ENCODE results near the gene EPHA2. TPM values are rescaled to one million over a fixed set of nuclear protein-coding genes. Genes with fewer than 3 reads are reported as not detected.

The EPHA2 gene
- total and polyA plus RNA-seq, 11 donors = 5.6 to 34.7 (median 14.6) TPM

- H3K27me3 ChIP-seq = no peaks in the 10 kb centered on the region
- intact Hi-C loops (cut with DNase I) = loop anchor here in 3 of 10 donors (5.0 to 10.0 kb wide), 3 partner anchors 38 to 161 kb away; partner anchors contain the start of gene SZRD1 (in 1 of the 3)
- no peak overlapping the region for H3K27ac ChIP-seq
- H3K4me1 ChIP-seq = peaks cover 0 to 23% (median 13%) of the 10 kb centered on the region in 12 donors
- no peak overlapping the region for H3K4me3 ChIP-seq
- TF ChIP-seq CTCF (IDR thresholded peaks at IDR 0.05) (no peak), POLR2A (IDR thresholded peaks at IDR 0.05) (no peak)
- WGBS, 4 donors = 79 to 93% (median 92%) methylated on average over 2 of the region's 2 CpGs
- no peaks in the 10 kb centered on the region for H3K9me3 ChIP-seq
- H3K36me3 ChIP-seq = peaks cover 0 to 7% (median 0%) of the 10 kb centered on the region in 9 donors
- ATAC-seq = no peak
- DNase-seq = no peak
These were observed 48.3 kb upstream of the EPHA2 start for GRCh38 chr1:16204216-16204615.

DNA sequence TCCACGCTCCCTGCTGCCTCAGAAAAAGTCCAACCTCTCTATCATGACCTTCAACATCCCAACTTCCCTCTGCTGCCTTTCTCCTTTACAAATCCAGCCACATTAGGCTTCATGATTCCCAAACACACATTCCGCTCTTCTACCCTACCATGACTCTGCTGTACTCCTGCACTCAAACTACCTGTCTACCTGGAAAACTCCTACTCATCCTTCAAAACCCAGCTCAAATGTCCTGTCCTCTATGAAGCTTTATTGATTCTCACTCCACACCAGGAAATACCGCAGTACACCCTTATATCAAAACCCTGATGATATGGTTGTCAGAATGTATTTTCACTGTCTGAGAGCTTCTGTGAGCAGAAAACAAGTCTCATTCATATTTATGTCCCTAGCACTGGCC lies 47.7 kb upstream of the EPHA2 start:
- ATAC-seq = no peak
- Histone ChIP-seq H3K4me3 (no peak overlapping the region), H3K4me1 (peaks cover 0 to 23% (median 13%) of the 10 kb centered on the region in 12 donors), H3K9me3 (no peaks in the 10 kb centered on the region), H3K27me3 (no peaks in the 10 kb centered on the region), H3K36me3 (peaks cover 0 to 7% (median 0%) of the 10 kb centered on the region in 9 donors), H3K27ac (no peak overlapping the region)
- intact Hi-C loops (cut with DNase I) = loop anchor here in 3 of 10 donors (5.0 to 10.0 kb wide), 3 partner anchors 39 to 161 kb away; partner anchors contain the start of gene SZRD1 (in 1 of the 3)
- WGBS, 4 donors = 33 to 67% (median 48%) methylated on average over 3 of the region's 3 CpGs
- TF ChIP-seq CTCF (IDR thresholded peaks at IDR 0.05) (no peak), POLR2A (IDR thresholded peaks at IDR 0.05) (no peak)
- DNase-seq = no peak

GRCh38 chr1:16202281-16203210 lies 46.7 kb upstream of the EPHA2 start:
- H3K27me3 ChIP-seq = no peaks in the 10 kb centered on the region
- no peak overlapping the region for H3K4me3 ChIP-seq
- WGBS, 4 donors = 81 to 89% (median 86%) methylated on average over 18 to 24 of the region's 24 CpGs
- peaks cover 0 to 18% (median 12%) of the 10 kb centered on the region in 12 donors for H3K4me1 ChIP-seq
- DNase-seq (peak in 1 of 5 donors; percentile 1), ATAC-seq (no peak)
- TF ChIP-seq CTCF (IDR thresholded peaks at IDR 0.05) (no peak), POLR2A (IDR thresholded peaks at IDR 0.05) (no peak)
- H3K27ac ChIP-seq = no peak overlapping the region
- no peaks in the 10 kb centered on the region for H3K9me3 ChIP-seq
- H3K36me3 ChIP-seq = peaks cover 0 to 7% (median 0%) of the 10 kb centered on the region in 9 donors
- intact Hi-C loops (cut with DNase I) = loop anchor here in 3 of 10 donors (5.0 to 10.0 kb wide), 3 partner anchors 40 to 162 kb away; partner anchors contain the start of gene SZRD1 (in 1 of the 3)

GRCh38 chr1:16199700-16200099 lies 43.8 kb upstream of the EPHA2 start:
- WGBS, 4 donors = 92 to 96% (median 93%) methylated on average over 4 of the region's 4 CpGs
- H3K27me3 ChIP-seq = no peaks in the 10 kb centered on the region
- ATAC-seq = no peak
- H3K27ac ChIP-seq = no peak overlapping the region
- TF ChIP-seq CTCF (IDR thresholded peaks at IDR 0.05) (no peak), POLR2A (IDR thresholded peaks at IDR 0.05) (no peak)
- no peaks in the 10 kb centered on the region for H3K4me1 ChIP-seq
- H3K36me3 ChIP-seq = peaks cover 0 to 7% (median 0%) of the 10 kb centered on the region in 9 donors
- H3K9me3 ChIP-seq = no peaks in the 10 kb centered on the region
- DNase-seq = peak in 1 of 5 donors; percentile 7
- no peak overlapping the region for H3K4me3 ChIP-seq
- intact Hi-C loops (cut with DNase I) = loop anchor here in 3 of 10 donors (5.0 to 10.0 kb wide), 3 partner anchors 43 to 165 kb away; partner anchors contain the start of gene SZRD1 (in 1 of the 3)
